OCI-LY1 (cell line): ENCODE data around the gene ZNF134.

Experiments
- H2AFZ ChIP-seq: fragments of 200-600 bp; sonication (generic), shearing (Covaris generic); 2 replicates; pipeline ENCODE4 v1.6.0; 2014; ENCODE audit warnings: antibody characterized with exemption, mild to moderate bottlenecking, low read length
- H3F3A ChIP-seq: fragments of 200-600 bp; sonication (generic), shearing (Covaris generic); 2 replicates; pipeline ENCODE4 v1.6.0; 2014; ENCODE audit warnings: mild to moderate bottlenecking, antibody characterized with exemption, low read length, moderate library complexity; ENCODE audit not compliant: insufficient read depth
- H3K27ac ChIP-seq: fragments of 200-600 bp; sonication (generic); 2 replicates; pipeline ENCODE4 v1.5.1; 2014; ENCODE audit warnings: low read length, mixed run types, mild to moderate bottlenecking, low read depth; ENCODE audit not compliant: poor library complexity, severe bottlenecking
- H3K27me3 ChIP-seq: fragments of 200-600 bp; sonication (generic); 2 replicates; pipeline ENCODE4 v1.6.0; 2014; ENCODE audit warnings: antibody characterized with exemption, mild to moderate bottlenecking, low read length, moderate library complexity; ENCODE audit not compliant: insufficient read depth
- H3K36me3 ChIP-seq: fragments of 200-600 bp; sonication (generic); 2 replicates; pipeline ENCODE4 v1.6.1; 2014; ENCODE audit warnings: mild to moderate bottlenecking, antibody characterized with exemption, low read length, moderate library complexity, mixed read lengths; ENCODE audit not compliant: insufficient read depth
- H3K4me1 ChIP-seq: fragments of 200-600 bp; sonication (generic); 2 replicates; pipeline ENCODE4 v1.5.1; 2014; ENCODE audit warnings: mild to moderate bottlenecking, low read length, moderate library complexity; ENCODE audit not compliant: insufficient read depth, severe bottlenecking
- H3K4me2 ChIP-seq: fragments of 200-600 bp; sonication (generic), shearing (Covaris generic); 2 replicates; pipeline ENCODE4 v1.6.1; 2014; ENCODE audit warnings: low read length
- H3K4me3 ChIP-seq: fragments of 200-600 bp; sonication (generic); 2 replicates; pipeline ENCODE4 v1.5.1; 2014; ENCODE audit warnings: low read length, low read depth, mild to moderate bottlenecking, mixed read lengths; ENCODE audit not compliant: poor library complexity, severe bottlenecking
- H3K79me2 ChIP-seq: fragments of 200-600 bp; shearing (Covaris generic); 2 replicates; pipeline ENCODE4 v1.6.1; 2016; ENCODE audit warnings: mixed run types, low read length, mixed read lengths; ENCODE audit not compliant: insufficient read depth
- H3K9ac ChIP-seq: fragments of 200-600 bp; sonication (generic), shearing (Covaris generic); 2 replicates; pipeline ENCODE4 v1.6.1; 2014; ENCODE audit warnings: mild to moderate bottlenecking, low read length, mixed read lengths
- H3K9me2 ChIP-seq: fragments of 200-600 bp; sonication (generic), shearing (Covaris generic); 2 replicates; pipeline ENCODE4 v1.6.1; 2014; ENCODE audit warnings: low read depth, mild to moderate bottlenecking, low read length, mixed read lengths
- H3K9me3 ChIP-seq: fragments of 200-600 bp; shearing (Covaris generic); 2 replicates; pipeline ENCODE4 v1.6.1; 2014; ENCODE audit warnings: low read length, mixed read lengths
- H4K20me1 ChIP-seq: fragments of 200-600 bp; sonication (generic), shearing (Covaris generic); 2 replicates; pipeline ENCODE4 v1.6.0; 2016; ENCODE audit warnings: mild to moderate bottlenecking, low read length; ENCODE audit not compliant: insufficient read depth
- CTCF ChIP-seq: fragments of 200-600 bp; sonication (generic), shearing (Covaris generic); IDR thresholded peaks from 2 replicates; pipeline ENCODE4 v1.5.1; 2017; ENCODE audit warnings: mild to moderate bottlenecking, antibody characterized with exemption, low read length, moderate library complexity, mixed read lengths
- EZH2 ChIP-seq: fragments of 200-600 bp; sonication (generic), shearing (Covaris generic); IDR thresholded peaks from 2 replicates; pipeline ENCODE4 v1.8.0; 2017; ENCODE audit warnings: borderline replicate concordance, mixed run types, mild to moderate bottlenecking, antibody characterized with exemption, low read length, moderate library complexity, mixed read lengths

The ZNF134 gene

GRCh38 chr19:57643734-57644133 is 29.7 kb downstream of the ZNF134 start:
- H3K4me3 ChIP-seq = no peak overlapping the region
- H2AFZ ChIP-seq = no peak overlapping the region
- TF ChIP-seq CTCF = no peak
- no peak for TF ChIP-seq EZH2
- H3K9me3 ChIP-seq = peaks cover 36% of the 10 kb centered on the region
- H3F3A ChIP-seq = no peaks in the 10 kb centered on the region
- H3K9ac ChIP-seq = no peak overlapping the region
- no peaks in the 10 kb centered on the region for H3K9me2 ChIP-seq
- no peaks in the 10 kb centered on the region for H3K4me1 ChIP-seq
- H3K36me3 ChIP-seq = peaks cover 46% of the 10 kb centered on the region
- no peaks in the 10 kb centered on the region for H3K27me3 ChIP-seq
- H3K4me2 ChIP-seq = no peak overlapping the region
- no peak overlapping the region for H3K27ac ChIP-seq
- no peaks in the 10 kb centered on the region for H4K20me1 ChIP-seq
- no peaks in the 10 kb centered on the region for H3K79me2 ChIP-seq

DNA sequence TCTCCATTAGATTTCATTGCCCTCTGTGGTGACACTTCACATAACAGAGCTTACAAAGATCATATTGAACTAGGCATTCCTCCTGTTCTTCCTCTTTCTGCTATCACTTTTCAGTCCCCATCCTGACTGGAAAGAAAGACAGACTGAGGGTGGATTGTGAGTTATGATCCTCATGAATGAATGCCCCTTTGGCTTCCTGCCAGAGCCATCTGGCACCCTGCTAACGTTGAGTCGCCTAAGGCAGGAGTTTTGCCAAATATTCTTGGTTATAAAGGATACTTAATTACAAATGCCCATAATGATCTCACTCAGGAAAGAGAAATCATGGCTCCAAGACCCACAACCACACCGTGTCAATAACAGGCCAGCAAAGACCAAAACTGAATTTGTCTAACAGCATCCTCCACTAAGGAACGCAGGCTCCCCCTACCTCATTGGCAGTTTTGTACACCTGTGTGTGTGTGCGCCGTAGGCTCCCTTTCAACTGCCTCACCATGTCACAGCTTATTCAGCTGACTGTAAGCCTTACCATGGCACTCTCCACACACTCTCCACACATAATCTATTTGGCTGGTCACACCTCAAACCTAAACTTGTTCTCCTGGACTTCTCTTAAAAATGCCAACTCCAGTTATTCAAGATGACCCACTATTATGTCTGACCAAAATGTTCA is 34.4 kb downstream of the ZNF134 start:
- no peaks in the 10 kb centered on the region for H3K4me1 ChIP-seq
- H3K9me3 ChIP-seq = 0 out of 2 replicates have a peak, but pooled peaks cover 5% of the 10 kb centered on the region
- no peaks in the 10 kb centered on the region for H4K20me1 ChIP-seq
- no peak overlapping the region for H3K27ac ChIP-seq
- no peaks in the 10 kb centered on the region; the same call in 1 of the 2 replicates for H3K36me3 ChIP-seq
- no peak overlapping the region for H3K9ac ChIP-seq
- H3K79me2 ChIP-seq = no peaks in the 10 kb centered on the region
- no peaks in the 10 kb centered on the region for H3K27me3 ChIP-seq
- TF ChIP-seq EZH2 = no peak
- no peaks in the 10 kb centered on the region for H3K9me2 ChIP-seq
- H3K4me3 ChIP-seq = no peak overlapping the region
- no peaks in the 10 kb centered on the region for H3F3A ChIP-seq
- H3K4me2 ChIP-seq = no peak overlapping the region
- no peak overlapping the region for H2AFZ ChIP-seq

DNA sequence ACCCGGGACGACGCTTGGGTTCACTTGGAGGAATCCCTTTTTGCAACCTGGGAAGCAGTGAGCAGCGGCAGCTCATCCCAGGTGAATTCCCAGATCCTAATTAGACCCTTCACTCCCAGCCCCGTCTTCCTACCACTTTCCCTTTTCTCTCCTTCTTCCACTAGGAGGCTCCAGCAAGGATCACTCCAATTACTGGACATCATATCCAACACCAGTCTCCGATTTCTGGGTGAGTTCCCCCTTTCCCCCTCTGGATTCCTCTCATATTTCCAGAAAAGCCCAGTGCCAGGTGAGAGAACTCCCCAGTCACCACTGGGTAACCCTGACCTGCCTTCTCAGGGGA is 37.6 kb downstream of the ZNF134 start:
- Histone ChIP-seq H3K9me2 (no peaks in the 10 kb centered on the region), H3K27me3 (no peaks in the 10 kb centered on the region), H3K36me3 (no peaks in the 10 kb centered on the region), H3K9me3 (0 out of 2 replicates have a peak, but pooled peaks cover 3% of the 10 kb centered on the region), H3K4me3 (no peak overlapping the region), H3F3A (no peaks in the 10 kb centered on the region), H3K4me1 (no peaks in the 10 kb centered on the region), H3K9ac (no peak overlapping the region), H3K4me2 (no peak overlapping the region), H3K27ac (no peak overlapping the region), H4K20me1 (no peaks in the 10 kb centered on the region), H2AFZ (no peak overlapping the region), H3K79me2 (no peaks in the 10 kb centered on the region)
- TF ChIP-seq EZH2 (no peak), CTCF (no peak)

DNA sequence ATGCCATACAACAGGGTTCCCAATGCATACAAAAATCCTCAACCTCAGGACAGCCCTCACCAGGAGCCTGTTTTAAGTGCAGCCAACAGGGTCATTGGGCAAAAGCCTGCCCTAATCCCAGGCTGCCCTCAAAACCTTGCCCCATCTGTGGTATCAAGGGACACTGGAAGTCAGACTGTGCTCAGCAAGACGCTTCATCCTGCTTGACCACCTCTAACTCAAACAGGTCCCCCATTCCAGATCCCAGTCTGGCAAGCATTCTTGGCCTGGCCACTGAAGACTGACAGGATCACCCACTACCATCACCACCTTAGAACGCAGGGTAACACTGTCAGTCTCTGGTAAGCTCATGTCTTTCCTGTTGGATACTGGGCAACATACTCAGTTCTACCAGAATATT is 39.6 kb downstream of the ZNF134 start:
- 0 out of 2 replicates have a peak, but pooled peaks cover 3% of the 10 kb centered on the region for H3K9me3 ChIP-seq
- TF ChIP-seq EZH2 (no peak), CTCF (no peak)
- no peak overlapping the region for H3K27ac ChIP-seq

More for the DNA sequence above, 39.6 kb downstream of the ZNF134 start:
- no peak overlapping the region for H3K9ac ChIP-seq
- H3K9me2 ChIP-seq = no peaks in the 10 kb centered on the region
- no peaks in the 10 kb centered on the region for H3K4me1 ChIP-seq
- H3K27me3 ChIP-seq = no peaks in the 10 kb centered on the region
- H3K4me2 ChIP-seq = no peak overlapping the region
- no peaks in the 10 kb centered on the region for H3F3A ChIP-seq
- no peak overlapping the region for H3K4me3 ChIP-seq
- H3K36me3 ChIP-seq = no peaks in the 10 kb centered on the region
- H3K79me2 ChIP-seq = no peaks in the 10 kb centered on the region
- no peak overlapping the region for H2AFZ ChIP-seq
- no peaks in the 10 kb centered on the region for H4K20me1 ChIP-seq
